Suppressor macrophage (primary cell): ENCODE data around the gene FBLN2.

ENCODE experiments used
- DNase-seq, 4 experiments: peaks; one replicate each; pipeline ENCODE4 v3.0.0-alpha.2; 2020 to 2022

The FBLN2 gene

DNA sequence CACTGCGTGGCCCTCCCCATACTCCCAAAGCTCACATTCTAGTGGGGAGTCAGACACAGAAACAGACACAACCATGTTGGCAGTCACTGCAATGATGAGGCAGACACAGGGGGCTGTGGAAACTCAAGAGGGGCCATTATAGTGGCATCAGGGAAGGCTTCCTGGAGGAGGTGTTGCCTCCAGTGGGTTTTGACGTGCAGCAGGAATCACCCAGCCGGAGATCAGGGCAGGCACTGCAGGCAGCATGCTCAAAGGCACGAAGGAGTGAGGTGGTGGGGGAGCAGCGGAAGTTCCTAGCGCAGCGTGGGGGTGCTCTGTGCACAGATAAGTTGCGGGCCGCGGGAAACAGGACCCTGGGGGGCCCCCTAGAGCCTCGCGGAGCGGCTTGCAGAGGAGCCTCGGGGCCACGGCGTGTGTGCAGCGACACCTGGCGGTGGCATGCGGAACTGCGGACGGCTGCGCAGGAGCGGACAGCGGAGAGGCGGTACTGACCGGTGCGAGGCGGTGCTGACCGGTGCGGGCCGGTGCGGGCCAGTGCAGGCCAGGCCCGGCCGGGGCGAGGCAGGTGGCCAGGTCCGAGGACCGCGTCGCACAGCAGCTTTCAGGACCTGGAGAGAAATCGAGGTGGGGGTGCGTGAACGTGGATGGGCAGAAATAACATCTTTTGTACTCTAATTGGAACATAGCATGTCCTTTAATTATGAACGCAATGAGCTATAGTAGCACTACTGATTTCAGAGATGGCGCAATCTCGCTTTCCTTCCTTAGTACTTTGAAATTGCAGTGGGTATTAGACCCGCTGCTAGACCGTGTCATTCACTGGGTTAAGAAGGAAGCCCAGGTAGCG is 101.5 kb downstream of the FBLN2 start:
- DNase-seq, result peak; percentile 77 to 91 (median 86)

DNA sequence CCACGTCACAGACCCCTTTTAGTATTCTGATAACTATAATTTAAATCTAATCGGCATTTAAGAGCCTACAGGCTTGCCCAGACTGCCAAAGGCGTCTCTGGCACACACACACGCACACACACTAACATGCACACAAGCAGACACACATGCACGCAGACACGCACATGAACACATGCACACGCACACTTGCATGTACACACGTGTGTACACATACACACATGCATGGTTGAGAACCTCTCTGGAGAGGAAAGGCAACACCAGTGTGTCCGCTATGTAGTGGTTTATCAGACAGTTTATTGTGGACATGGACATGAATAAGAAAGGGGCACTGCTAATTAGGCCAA is 102.1 kb downstream of the FBLN2 start:
- DNase-seq, result no peak

DNA sequence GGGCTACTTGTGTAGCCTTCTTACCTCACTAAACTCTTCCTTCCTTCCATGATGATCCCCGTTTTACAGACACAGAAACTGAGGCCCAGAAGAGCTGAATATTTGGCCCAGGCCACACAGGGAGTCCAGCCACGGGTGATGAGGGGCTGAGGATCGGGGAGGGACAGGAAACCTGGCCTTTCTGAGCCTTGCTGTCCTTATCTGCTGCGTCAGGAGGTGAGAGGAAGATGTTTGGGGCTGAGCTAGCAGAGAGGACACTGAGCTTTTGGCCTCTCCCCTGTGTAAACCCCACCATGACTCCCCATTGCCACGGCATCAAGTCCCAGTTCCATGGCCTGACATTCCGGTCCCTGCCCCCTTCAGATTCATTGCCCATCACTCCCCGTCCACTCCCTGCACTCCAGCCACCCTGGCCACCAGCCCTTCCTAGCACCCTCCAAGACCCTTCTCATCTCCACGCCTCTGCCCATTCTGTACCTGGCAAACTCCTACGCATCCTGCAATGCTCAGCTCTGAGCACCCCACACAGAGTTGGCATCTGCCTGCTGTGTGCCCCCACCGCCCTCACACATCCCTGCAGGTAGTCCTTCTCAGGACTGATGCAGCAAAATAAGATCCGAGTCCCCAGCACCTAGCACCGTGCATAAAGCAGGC is 103.0 kb downstream of the FBLN2 start:
- no peak for DNase-seq

DNA sequence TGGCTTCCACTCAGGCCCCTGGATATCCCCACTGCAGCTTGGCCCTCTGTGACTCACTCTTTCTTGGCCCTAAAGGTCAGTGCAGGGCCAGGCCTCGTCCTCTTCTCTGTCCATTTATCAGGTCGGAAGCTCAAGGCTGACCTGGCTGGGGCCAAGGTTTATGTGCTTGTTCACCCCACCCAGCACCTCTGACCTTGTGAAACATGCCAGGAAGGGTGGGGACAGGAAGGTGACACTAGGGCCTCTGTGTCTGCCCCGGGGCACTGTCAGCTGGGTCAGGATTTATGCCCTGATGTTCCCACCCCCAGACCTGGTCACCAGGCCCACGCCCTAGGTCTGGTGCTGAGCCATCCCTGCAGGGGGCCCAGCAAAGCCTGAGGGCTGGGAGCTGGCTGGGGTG is 103.8 kb downstream of the FBLN2 start:
- no peak for DNase-seq

DNA sequence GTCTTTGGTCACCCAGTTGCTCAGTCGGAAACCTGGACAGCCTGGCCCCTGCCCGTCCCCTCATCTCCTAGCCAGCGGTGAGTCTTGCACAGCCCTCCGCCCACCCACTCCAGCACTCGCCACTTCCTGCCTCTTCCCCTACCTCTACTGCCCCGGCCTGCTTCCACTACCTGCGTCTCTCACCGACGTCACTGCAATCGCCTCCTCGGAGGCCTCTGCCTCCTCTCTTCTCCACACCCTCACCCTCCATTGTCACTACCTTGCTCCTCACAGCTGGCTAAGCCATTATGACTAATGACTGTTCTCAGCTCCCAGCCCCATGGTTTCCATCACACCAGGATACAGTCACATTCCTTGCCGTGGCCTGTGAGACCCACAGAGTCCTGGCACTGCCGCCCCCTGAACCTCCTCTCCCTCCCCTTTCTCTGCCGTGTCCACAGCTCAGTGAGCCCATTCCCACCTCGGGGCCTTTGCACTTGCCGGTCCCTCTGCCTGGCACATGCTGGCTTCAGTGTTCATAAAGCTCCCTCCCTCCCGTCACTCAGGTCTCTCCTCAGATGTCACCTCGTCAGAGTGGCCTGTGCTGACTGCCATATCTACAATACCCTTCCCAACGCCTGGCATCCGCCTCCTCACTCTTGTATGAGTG is 104.8 kb downstream of the FBLN2 start:
- no peak for DNase-seq

DNA sequence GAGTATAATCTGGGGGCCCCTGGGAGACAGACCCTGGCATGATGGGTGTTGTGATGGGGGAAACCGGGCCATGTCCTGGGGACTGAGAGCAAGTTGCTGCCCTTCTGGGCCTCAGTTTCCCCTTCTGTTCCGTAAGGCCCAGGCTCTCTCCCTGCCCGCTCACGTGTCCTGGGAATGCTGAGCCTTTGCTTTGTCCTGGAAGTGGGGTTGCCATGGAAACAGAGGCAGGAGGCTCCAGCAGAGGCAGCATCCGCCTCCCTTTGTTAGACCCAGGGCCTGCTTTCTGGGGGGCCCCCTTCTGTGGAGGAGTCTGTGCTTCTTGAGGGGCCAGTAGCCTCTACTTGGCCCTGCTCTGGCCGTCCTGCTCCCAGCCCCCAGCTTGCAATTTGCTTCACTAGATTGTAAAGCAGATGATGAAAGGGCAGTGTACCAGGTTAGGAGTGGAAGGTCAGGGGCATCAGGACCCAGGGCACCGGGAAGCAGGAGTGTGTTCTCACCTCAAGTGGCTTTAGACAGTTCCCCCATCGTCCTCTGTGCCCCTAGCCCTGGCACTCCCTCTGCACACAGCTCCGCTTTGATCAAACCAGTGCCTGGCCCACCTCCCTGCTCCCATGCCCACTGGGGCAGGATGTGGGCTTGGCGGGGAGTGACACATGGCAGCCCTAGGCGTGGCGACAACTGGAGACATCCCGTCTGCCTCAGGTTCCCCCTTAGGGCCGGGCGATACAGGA is 105.6 kb downstream of the FBLN2 start:
- DNase-seq, result no peak

DNA sequence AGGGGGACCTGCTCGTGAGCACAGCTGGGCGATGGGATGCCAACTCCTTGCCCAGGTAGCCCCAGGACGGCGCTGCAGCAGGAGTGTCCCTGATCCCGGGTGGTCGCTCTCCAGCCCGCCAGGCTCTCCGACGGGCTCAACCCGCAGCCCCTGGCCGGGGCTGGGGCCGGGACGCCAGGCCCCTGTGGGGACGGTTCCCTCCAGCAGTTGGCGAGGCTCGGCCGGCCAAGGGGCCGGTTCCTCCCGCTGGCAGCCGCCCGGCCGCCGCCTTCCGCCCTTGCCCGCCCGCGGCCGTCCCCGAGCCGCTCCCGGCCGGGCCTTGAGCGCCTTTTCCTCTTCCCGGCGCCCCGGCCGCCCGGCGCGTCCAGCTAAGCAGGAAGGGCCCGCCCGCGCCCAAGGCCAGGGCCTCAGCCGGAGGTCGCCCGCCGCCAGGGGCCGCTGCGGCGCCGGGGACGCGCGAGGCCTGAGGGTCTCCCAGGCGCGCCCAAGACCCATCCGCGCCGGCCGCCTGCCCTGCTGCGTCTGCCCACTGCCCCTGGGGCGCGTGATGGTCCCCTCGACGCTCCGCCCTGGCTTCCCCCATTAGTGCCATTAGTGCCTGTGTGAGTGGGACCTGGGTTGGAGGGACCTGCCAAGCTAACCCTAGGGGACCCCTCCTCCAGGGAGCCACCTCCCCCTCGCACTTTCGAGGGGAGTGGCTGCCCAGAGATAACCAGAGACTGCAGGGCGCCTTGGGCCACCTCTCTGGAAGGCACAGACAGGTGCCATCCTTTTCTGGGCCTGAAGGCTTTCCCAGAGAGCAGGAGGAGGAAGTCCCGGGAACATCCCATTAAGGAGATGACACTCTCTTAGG is 106.4 kb downstream of the FBLN2 start:
- peak; percentile 58 to 89 (median 71) for DNase-seq

DNA sequence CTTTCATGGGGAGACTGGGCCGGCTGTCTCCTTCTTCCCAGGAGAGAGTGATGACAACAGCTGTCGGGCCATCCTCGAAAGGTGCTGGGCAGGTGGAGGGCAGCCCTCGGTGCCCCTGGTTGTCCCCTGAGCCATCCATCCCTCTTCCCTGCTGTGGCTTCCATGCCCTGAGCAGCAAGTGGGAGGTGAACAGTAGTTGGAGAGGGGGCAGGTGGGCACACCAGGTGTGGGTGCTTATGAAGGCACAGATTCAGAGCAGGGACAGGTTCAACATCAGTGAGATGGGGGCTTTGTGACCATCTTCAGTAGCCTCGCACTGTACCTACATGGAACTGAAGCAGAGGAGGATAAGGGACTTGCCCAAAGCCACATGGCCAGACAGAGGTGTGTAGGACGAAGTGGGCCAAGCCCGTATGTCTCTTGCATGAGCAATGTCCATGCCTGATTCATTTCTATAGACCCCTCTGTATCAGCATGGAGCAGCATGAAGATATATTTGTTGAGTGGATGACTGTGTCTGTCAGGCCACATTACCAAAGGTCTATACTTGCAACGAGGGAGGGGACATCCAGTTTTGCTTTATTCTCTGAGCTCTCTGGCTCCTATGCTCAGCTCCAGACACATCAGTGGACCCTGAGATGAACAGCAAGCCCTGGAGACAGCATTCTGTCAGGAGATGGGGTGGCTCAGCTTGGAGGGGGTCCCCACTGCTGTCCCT is 107.8 kb downstream of the FBLN2 start:
- no peak for DNase-seq

DNA sequence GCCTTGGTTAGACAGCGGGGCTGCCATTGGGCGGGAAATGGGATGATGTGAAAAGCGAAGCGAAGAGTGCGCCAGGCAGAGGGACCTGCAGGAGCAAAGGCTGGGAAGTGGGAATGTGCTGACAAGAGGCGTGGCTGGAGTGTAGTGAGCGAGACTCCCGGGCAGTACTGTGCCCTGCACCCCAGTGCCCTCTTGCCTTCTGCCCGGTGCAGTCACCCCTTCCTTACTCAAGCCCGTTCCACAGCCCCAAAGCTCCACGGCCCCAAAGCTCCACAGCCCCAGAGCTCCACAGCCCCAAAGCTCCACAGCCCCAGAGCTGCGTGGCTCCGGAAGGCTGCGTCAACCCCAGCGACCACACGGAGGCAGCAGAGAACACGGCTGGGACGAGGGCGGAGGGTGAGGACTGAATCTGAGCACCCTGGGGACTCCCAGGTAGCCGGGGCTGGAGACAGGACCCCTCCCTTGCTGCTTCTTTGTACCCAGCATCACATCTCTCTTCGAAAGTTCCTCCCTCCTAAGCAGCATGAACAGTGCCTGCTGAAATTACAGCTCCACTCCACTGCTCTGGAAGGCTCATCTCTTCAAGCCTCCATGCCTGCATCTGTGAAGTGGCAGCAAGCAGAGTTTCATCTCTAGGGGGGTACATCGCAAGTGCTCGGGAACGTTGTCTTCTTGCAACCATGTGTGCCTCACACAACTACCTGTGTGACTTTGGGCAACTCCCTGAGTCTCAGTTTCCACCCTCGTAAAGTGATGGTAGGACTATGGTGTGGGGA is 108.9 kb downstream of the FBLN2 start:
- peak; percentile 52 to 76 (median 62) for DNase-seq

DNA sequence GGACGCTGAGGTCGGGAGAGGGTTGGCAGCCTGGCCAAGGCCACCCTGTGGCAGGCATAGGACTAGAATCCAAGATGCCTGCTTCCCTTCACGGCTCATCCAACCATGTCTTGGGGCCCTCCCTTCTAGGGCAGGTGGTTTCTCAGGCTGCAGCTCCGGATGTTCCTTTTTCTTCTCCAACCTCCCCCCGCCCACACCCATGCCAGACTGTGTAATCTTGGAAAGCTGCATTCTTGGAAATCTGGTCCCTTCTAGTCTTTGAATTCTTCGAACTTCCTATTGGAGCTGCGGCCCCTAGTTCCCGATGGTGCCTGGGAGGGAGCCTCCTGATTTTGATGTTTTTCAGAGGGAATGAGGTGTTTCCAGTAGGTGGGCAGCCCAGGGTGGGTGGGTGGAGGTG is 109.8 kb downstream of the FBLN2 start:
- DNase-seq, result no peak

DNA sequence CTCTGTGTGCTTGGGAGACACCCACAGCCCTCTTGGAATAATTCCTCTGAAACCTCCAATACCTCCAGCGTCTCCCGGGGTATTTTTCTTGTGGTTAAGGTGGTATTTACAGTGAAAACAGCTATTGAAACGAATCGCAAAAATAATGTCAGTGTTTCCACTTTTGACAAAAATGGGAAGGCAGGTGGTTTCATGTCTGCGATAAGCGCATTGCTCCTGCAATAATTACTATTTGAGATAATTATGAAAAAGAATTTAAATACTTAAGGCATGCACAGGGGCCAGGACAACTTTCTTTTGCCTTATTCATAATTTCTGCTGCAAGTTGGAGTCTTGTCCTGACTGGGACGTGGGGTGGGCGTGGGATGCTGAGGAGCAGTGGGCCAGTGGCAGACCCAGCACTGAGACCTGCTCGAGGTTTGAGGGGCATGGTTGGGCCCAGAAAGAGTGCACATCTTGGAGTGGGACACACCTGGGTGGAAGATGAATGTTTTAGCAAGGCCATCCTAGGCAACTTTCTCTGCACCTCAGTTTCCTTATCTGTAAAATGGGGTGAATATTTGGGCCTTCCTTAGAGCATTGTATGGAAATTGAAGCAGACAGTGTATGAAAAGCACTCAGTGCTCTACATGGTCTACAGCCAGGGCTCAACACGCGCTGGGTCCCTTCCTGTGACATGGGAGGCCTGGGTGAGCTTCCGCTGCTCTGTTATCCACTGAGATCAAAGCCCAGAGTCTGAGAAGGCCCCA is 110.5 kb downstream of the FBLN2 start:
- DNase-seq, result no peak

DNA sequence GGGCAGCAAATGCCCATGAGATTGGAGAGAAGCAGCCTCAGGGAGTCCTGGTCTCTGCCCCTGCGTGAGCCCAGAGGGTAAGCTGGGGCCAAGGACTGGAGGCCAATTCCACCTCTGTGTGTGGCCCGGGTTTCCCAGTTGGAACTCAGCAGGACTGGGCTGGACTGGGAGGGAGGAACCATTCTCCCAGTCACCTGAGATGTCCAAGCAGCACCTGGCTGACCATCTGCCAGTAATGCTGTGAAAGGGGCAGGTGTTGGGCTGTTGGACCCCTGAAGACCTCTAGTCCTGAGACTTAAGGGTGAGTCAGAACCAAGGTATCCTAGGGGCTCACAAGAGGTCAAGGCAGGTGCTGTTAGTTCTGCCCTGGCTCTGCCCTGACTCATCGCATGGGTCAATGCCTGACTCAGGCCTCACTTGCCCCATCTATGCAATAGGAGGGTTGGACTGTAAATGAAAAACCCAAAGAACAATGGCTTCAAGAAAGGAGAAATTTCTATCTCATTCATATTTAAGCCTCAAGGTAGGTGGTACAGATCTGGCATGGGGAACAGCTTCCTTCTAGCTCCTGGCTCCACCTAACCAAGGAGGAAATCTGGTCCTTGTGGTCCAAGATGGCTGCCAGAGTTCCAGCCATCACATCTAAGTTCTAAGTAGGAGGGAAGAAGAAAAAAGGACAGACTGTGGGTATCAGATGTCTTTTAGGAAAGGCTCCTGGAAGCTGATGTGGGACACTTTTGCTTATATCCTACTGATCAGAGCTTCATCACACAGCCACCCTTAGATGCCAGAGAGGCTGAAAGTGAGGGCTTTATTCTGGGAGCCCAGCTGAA is 111.3 kb downstream of the FBLN2 start:
- no peak for DNase-seq

DNA sequence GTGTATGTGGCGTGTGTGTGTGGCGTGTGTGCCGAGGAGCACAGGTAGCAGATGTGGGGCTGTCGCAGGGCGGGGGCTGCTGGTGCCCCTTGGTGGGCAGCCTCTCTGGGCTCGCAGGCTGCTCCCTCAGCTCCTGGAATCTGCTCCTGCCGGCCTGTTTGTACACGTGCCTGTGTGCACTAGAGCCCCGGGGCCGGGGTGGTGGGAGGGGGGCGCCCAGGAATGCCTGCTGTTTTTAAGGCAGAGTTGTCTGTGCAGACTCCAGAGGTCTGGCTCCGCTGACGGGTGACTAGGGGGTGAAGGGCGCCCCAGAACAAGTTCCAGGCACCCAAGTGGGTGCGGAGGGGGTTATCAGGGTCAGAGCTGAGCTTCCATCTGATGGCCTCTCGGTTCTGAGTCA is 112.2 kb downstream of the FBLN2 start:
- no peak for DNase-seq

DNA sequence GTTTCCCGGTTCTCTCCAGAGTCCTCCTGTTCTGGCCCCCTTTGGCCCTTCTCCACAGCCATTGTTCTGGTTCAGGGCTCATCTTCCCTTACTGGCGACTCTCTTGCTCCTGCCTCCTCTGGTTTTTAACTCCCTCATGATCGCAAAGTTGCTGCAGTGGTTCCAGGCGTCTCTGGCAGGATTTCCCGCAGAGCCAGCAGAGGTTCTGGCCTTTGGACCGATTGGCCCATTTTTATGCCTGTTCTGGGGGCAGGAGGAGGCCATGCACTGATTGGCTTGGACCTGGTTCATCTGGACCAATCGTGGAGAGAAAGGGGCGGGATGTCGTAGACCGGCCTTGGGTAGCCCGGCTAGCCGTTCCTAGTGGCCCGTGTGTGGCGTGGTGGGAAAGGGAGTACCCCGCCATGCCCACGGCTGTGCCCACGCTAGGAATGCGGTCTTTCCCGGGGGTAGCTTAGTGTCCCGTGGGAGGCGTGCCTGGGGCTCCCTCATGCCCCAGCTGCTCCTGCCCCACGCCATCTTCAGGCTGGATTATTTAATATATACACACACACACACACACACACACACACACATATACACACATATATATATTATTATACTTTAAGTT is 113.4 kb downstream of the FBLN2 start:
- DNase-seq, result no peak

DNA sequence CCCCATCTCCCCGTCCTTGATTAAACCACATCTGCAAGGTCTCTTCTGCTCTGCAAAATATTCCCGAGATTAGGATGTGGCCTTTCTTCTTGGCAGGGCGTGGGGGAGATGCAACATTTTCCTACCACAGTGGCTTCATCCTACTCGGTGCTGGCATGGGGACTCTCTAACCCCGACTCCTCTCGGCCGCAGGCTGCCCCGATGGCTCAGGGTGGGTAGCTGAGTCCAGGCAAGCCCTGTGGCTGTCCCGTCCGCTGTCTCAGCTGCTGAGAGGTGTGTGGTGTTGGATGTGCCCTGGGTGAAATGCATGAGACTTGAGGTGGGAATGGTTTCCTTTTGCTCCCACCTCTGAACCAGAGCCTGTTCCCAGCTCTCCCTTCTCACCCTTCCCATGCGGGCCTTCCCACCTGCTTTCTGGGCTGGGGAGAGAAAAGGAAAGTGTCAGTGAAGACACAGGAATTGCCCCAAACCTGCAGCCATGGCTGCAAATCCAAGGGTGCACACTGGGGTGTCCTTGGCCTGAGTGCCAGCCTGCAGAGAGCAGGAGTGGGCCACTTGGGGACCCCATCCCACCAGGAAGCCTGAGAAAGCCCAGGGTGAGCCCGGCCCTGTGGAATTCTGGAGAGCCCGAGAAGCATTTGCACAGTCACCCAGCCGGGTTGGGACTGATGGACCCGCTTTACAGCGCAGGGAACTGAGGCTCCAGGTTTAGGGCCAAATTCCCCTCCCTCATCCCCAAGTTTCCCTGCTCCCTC is 115.0 kb downstream of the FBLN2 start:
- DNase-seq, result no peak

DNA sequence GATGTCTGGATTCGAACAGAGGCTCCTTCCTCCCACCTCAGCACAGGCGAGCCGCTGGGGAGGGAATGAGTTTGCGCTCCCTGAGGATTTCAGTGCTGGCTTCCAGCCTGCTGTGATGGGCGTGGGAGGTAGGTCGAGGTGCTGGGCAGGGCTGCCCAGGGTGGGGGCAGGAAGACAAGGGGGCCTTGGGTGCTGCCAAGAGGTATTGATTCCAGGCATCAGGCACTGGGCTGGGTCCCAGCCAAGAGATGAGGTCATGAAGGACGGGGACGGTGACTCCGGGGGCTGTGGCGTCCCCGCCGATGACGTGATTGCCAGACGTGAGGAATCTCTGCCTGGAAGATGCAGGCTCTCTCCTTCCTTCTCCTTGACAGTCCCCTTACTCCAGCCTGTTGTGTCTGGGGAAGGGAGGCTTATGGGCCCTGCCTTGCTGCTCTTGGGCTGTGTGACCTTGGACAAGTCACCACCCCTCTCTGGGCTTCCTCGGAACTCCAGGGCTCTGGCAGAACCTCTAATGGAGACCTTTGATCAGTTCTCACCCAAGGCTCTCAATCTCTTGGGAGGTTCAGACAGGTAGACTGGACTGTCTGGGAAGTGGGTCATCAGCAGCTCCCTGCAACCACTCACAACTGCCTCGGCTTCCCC is 116.8 kb downstream of the FBLN2 start:
- no peak for DNase-seq

DNA sequence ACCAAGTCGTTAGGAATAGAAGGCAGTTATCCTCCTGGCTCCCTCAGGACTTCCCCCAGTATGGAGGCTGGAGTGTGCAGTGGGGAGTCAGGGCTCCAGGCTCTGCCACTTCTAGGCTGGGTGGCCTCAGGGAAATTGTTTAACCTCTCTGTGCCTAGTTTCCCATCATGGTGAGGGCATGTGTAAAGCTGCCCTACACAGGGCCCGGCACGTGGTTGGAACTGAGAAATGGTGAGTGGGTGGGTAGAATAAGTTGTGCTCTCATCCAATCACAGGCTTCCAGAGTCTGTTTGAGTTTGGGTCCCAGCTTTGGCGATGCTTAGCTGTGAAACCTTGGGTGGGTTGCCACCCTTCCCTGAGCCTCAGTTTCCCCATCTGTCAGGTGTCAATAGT is 117.3 kb downstream of the FBLN2 start:
- no peak for DNase-seq
